GM19455 (cell line): ENCODE data around the gene PDZRN3.

Experiments used
- ATAC-seq: cut with Tn5 transposase; IDR thresholded peaks from one replicate; pipeline ENCODE4 v1.9.1; 2021; ENCODE audit not compliant: unreplicated experiment

PDZRN3 gene

GRCh38 chr3:73398084-73398483 is 226.7 kb downstream of the PDZRN3 start:
- no peak for ATAC-seq

GRCh38 chr3:73394240-73394639 is 230.5 kb downstream of the PDZRN3 start:
- ATAC-seq, result no peak

- no peak for ATAC-seq
Observed at GRCh38 chr3:73393005-73393404, 231.7 kb downstream of the PDZRN3 start.

- no peak for ATAC-seq
Observed at GRCh38 chr3:73391984-73392383, 232.8 kb downstream of the PDZRN3 start.

GRCh38 chr3:73389928-73390327 is 234.8 kb downstream of the PDZRN3 start:
- no peak for ATAC-seq

GRCh38 chr3:73389117-73389813 is 235.5 kb downstream of the PDZRN3 start:
- ATAC-seq, result no peak

- ATAC-seq, result no peak
Observed at GRCh38 chr3:73385568-73385967, 239.2 kb downstream of the PDZRN3 start.

- no peak for ATAC-seq
Observed at GRCh38 chr3:73384091-73384906, 240.4 kb downstream of the PDZRN3 start.

- ATAC-seq, result no peak
Observed at GRCh38 chr3:73383470-73384049, 241.2 kb downstream of the PDZRN3 start.

GRCh38 chr3:73381551-73381950 is 243.2 kb downstream of the PDZRN3 start:
- no peak for ATAC-seq

- no peak for ATAC-seq
Observed at GRCh38 chr3:73380735-73381532, 243.8 kb downstream of the PDZRN3 start.

GRCh38 chr3:73379465-73379864 is 245.3 kb downstream of the PDZRN3 start:
- no peak for ATAC-seq

GRCh38 chr3:73378207-73378606 is 246.5 kb downstream of the PDZRN3 start:
- no peak for ATAC-seq

- ATAC-seq, result no peak
Observed at GRCh38 chr3:73365756-73366397, 258.9 kb downstream of the PDZRN3 start.

- no peak for ATAC-seq
Observed at GRCh38 chr3:73364517-73364916, 260.2 kb downstream of the PDZRN3 start.

GRCh38 chr3:73363093-73363492 is 261.6 kb downstream of the PDZRN3 start:
- ATAC-seq, result no peak

- ATAC-seq, result no peak
Observed at GRCh38 chr3:73361591-73361990, 263.1 kb downstream of the PDZRN3 start.

- ATAC-seq, result no peak
Observed at GRCh38 chr3:73353649-73354217, 271.0 kb downstream of the PDZRN3 start.

GRCh38 chr3:73352841-73353645 is 271.7 kb downstream of the PDZRN3 start:
- no peak for ATAC-seq
